Measurements from ENCODE around the gene TNFRSF14.
"Not testable (repeated sequence)": the region's sequence is repeated elsewhere in the genome, so short reads cannot be mapped to it uniquely, and the experiment has no call there.

Gene TNFRSF14

GRCh38 chr1:2553076-2553475 is 3.1 kb upstream of the TNFRSF14 start:
- DNase-seq (ENCODE audit: low read depth, low spot score) = not testable (repeated sequence)

DNA sequence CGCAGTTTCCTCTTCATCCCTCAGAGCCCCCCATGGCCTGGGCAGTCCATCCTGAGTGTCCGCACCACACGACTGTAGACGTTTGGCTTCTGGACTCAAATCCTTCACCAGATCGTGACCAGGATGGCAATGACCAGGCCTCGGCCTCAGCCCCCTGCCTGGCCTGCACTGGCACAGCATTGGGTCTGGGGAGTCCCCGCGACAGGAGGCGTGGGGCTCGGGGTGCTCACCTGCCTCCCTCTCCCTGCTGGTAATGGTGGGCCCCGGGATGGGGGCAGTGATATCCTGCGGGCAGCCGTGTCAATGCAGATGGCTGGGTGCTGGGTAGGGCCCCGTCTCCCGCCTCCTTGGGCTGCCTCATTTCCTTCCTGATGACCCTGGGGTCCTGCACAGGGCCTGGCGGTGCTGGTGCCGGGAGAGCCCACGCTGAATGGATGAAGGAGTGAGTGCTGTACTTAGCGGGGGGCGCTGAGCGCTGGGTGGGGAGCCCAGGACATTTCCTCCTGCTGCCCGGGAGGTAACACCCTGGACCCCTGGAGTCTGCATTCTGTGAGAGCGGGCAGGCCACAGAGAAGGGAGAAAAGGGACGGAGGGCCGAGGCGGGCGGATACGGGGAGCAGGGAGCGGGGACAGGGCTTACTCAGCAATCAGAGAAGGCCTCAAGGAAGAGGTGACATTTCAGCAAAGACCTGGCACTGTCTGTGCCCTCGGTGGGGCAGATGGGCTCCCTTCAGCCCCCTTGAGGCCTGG is 2.1 kb upstream of the TNFRSF14 start:
- no peak for DNase-seq (ENCODE audit: low read depth, low spot score)

DNA sequence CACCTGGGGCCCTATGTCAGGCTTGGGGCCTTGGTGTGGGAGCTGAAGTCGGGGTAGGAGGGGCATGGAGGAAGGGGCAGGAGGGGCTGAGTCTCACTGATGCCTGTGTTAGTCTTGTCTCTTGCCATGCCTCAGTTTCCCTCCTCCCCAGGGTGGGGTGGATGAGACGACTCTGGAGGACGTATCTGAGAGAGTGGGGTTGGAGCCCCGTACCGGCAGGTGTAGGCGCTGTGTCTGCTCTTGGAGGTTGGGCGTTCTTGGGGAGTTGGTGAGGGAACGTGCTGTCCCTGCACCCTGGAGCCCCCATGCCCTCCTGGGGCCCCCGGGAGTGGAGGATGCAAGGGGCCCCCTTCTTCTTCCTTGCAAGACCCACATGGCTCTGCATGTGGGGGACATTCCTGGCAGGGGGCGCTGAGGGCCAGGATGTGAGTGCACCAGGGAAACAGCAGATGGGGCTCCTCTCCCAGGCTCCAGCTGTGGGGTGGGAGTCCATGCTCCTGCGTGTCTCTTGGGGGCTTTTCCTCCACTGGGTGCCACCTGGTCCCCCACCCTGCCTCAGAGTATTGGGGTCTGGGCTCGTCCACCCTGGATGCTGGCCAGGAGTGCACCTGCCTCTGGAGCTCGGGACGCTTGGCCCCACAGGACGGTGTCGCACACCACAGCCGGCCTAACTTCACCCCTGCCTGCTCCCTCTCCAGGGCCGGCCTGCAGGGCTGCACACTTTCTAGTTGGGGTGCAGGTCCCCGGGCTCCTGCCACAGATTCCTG is 1.4 kb upstream of the TNFRSF14 start:
- DNase-seq (ENCODE audit: low read depth, low spot score) = no peak

- DNase-seq (ENCODE audit: low read depth, low spot score) = no peak
Measured at GRCh38 chr1:2555634-2556276, 416 bp upstream of the TNFRSF14 start.

DNA sequence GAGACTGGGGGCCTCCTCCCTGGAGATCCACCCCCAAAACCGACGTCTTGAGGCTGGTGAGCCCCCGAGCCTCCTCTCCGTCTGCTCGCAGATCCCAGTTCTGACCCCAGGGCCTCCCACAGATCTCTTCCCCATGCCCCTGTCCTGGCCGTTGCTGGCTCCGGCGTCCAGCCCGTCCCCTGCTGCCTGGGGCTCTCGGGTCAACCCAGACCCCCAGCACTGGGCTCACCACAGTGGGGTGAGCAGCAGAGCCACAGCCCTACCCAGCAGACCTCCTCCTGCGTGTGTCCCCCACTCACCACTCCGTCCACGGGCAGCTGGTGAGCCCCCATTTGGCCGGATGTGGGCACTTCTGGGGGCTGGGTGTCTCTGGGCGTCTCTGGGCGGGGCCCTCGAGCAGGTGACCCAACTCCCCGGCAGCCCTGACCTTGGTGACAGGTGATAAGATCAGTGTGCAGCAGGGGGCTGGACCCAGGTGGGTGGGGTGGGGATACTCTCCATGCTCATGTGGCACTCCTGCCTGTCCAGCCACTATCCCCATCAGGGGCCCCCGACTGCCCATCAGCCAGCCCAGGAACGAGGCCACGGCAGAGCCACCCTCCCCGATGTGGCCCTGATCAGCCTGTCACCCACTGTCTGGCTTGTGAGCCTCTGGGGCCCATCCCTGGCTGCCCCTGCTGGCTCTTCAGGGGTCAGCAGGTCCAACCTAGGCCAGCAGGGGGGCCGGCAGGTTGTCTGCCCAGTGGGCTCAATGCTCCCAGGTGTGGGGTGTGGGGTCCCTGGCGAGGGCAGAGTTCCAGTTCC is 709 bp downstream of the TNFRSF14 start:
- no peak for DNase-seq (ENCODE audit: low read depth, low spot score)

- no peak for DNase-seq (ENCODE audit: low read depth, low spot score)
Measured at GRCh38 chr1:2557482-2558400, 1.6 kb downstream of the TNFRSF14 start.

- no peak for DNase-seq (ENCODE audit: low read depth, low spot score)
Measured at GRCh38 chr1:2558420-2558819, 2.2 kb downstream of the TNFRSF14 start.

DNA sequence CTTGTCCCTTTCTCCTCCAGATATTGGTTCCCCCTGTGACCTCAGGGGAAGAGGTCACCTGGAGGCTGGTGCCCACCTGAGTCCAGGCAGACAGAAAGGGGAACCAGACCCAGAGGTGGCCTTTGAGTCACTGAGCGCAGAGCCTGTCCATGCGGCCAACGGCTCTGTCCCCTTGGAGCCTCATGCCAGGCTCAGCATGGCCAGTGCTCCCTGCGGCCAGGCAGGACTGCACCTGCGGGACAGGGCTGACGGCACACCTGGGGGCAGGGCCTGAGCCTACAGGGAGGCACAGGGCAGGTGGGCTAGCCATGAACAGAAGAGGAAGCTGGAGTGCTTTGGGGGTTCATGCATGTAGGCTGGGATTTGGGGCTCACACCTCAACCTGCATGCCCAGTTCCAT is 2.7 kb downstream of the TNFRSF14 start:
- no peak for DNase-seq (ENCODE audit: low read depth, low spot score)

DNA sequence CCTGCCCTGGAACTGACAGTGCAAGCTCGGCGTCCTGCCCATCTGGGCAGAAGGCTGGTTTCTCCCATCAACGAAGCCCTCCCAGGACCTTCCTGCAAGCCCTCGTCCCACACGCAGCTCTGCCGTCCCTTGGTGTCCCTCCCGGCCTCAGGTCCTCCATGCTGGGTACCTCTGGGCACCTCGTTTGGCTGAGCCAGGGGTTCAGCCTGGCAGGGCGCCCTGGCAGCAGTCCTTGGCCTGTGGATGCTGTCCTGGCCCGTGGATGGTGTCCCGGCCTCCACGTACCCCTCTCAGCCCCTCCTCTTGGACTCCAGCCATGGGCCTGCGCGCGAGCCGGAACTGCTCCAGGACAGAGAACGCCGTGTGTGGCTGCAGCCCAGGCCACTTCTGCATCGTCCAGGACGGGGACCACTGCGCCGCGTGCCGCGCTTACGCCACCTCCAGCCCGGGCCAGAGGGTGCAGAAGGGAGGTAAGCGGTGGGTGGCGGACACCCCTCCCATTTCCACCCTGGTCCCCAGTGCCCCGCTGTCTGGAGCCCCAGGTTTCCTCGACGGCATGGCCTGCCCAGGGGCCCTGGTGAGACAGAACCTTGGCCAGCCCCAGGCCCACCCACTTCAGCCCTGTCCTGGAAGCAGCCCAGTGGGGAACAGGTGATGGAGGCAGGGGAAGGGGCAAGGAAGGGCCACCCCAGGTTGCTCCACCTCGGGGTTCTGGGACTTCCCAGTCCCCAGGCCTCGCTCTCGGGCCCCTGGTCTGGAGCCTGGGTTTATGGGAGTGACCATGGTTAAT is 3.5 kb downstream of the TNFRSF14 start:
- no peak for DNase-seq (ENCODE audit: low read depth, low spot score)

GRCh38 chr1:2560299-2561073 is 4.3 kb downstream of the TNFRSF14 start:
- DNase-seq (ENCODE audit: low read depth, low spot score) = no peak

GRCh38 chr1:2561446-2561845 is 5.3 kb downstream of the TNFRSF14 start:
- no peak for DNase-seq (ENCODE audit: low read depth, low spot score)

- no peak for DNase-seq (ENCODE audit: low read depth, low spot score)
Measured at GRCh38 chr1:2561898-2562895, 6.0 kb downstream of the TNFRSF14 start.

DNA sequence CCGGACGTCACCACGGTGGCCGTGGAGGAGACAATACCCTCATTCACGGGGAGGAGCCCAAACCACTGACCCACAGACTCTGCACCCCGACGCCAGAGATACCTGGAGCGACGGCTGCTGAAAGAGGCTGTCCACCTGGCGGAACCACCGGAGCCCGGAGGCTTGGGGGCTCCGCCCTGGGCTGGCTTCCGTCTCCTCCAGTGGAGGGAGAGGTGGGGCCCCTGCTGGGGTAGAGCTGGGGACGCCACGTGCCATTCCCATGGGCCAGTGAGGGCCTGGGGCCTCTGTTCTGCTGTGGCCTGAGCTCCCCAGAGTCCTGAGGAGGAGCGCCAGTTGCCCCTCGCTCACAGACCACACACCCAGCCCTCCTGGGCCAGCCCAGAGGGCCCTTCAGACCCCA is 7.0 kb downstream of the TNFRSF14 start:
- no peak for DNase-seq (ENCODE audit: low read depth, low spot score)

DNA sequence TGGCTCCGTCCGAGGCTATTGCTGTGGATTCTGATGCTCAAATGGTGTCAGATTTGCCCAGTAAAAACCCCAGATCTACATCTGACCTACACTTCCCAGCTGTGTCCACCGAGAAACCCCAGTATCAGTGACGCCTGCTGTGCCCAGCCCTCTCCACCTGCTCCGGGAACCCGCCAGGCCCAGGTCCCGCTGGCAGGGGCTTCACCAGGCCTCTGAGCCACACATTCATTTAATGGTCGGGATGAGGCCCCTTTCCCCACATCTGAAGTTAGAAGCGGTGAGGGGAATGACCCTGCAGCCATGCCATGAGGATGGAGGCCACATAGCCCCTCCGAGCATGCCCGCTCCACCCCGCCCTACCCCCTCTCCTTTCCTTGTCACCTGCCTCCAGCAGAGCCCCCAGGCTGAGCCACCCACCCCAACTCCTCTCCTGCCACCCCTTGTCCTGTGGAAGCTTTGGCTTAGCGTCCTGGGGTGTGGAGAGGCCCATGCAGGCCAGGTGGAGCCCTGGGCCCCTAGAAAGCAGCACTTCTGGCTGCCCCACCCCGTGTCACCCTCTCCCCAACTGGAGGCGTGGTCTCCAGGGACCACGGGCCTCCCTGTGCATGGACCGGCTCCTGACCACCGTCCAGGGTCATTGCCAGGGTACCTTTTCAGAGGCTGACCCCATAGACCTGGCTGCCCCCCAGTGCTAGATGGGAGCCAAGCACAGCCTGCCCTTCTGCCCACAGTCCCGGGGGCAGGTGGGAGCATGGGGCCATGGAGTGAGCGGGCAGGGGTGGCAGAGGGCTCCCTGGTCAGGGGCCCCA is 8.0 kb downstream of the TNFRSF14 start:
- DNase-seq (ENCODE audit: low read depth, low spot score) = no peak

DNA sequence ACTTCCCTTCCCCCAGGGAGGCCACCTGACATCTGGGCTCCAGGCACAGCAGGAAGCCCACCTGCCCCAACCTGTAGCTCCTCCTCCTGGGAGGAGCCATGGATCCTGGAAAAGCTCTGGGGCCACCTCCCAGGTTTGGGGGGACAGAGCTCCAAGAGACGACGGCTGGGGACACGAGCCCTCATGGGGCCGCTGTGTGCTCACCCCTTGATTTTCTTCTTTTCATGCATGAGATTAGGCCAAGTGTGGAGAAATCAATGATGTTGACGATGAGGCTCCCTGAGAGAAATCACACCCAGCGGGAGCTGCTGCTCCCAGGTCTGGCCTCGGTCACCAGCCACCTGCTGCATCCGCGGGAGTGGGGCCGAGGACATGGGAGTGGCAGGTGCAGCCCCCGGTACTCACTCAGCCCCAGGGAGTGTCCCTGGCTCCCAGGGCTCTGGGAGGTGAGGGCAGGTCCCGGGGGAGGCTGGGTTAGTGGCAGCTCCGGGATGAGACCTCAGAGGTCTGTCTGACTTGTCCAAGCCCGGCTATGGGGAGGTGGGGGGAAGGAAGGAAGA is 8.7 kb downstream of the TNFRSF14 start:
- DNase-seq (ENCODE audit: low read depth, low spot score) = no peak

DNA sequence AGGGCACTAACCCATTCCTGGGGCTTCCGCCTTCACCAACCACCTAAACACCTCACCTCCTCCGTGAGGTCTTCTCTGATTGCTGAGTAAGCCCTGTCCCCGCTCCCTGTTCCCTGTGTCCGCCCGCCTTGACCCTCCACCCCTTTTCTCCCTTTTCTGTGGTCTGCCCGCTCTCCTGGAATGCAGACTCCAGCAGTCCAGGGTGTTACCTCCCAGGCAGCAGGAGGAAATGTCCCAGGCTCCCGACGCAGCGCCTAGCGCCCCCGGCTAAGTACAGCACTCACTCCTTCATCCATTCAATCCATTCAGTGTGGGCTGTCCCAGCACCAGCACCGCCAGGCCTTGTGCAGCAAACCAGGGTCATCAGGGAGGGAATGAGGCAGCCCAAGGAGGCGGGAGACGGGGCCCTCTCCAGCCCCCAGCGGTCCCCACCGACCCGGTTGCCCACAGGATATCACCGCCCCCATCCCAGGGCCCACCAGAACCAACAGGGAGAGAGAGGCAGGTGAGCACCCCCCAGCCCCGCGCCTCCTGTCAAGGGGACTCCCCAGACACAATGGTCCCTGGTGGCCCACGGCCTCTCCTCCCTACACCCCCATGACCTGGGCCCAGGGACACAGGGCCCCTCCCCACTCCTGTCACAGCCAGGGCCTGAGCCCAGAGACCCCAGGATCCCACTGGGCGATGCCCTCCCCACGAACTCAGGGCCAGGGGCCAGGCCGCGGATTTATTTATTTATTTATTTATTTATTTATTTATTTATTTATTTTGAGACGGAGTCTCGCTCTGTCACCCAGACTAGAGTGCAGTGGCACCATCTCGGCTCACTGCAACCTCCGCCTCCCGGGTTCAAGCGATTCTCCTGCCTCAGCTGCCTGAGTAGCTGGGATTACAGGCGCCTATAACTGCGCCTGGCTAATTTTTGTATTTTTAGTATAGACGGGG is 10.2 kb downstream of the TNFRSF14 start:
- no peak for DNase-seq (ENCODE audit: low read depth, low spot score)
